GM12878 (cell line): ENCODE results near the gene FGFBP1.

Experiments used
- BCL11A ChIP-seq: IDR thresholded peaks from 2 replicates; pipeline ENCODE4 v1.6.1; 2011; ENCODE audit warnings: low read depth, low read length
- EP300 ChIP-seq, 2 experiments: fragments of 150-350 bp in 1 of 2; IDR thresholded peaks; 2 replicates each; pipeline ENCODE4 v1.6.1; 2011 to 2012; ENCODE audit warnings: low read depth in 2 of 2, low read length in 2 of 2, borderline replicate concordance in 1 of 2, improper control_type of control experiment in 1 of 2, inconsistent platforms in 1 of 2; ENCODE audit not compliant: control insufficient read depth in 1 of 2
- JUND ChIP-seq: IDR thresholded peaks from 2 replicates; pipeline ENCODE4 v1.6.1; 2012; ENCODE audit warnings: low read depth, mild to moderate bottlenecking, low read length, improper control_type of control experiment, moderate library complexity
- POLR2A ChIP-seq: IDR thresholded peaks from 2 replicates; pipeline ENCODE4 v1.6.1; 2011; ENCODE audit warnings: low read depth, mild to moderate bottlenecking, low read length
- SP1 ChIP-seq: IDR thresholded peaks from one replicate; pipeline ENCODE4 v1.6.1; 2011; ENCODE audit warnings: low read depth, low read length
- TF ChIP-seq, protein P1 (sequence below), 3 experiments: IDR thresholded peaks in 2 of 3; conservative IDR thresholded peaks in 1 of 3; 2 replicates each; pipeline ENCODE4 v1.5.1; 2011; ENCODE audit warnings: low read depth in 3 of 3, low read length in 3 of 3, mild to moderate bottlenecking in 3 of 3, control low read depth in 2 of 3, moderate library complexity in 2 of 3, inconsistent platforms in 1 of 3, mixed read lengths in 1 of 3; ENCODE audit not compliant: control insufficient read depth in 2 of 3, insufficient read depth in 1 of 3; ENCODE audit errors: extremely low read depth in 1 of 3
- TF ChIP-seq, protein P2 (sequence below): IDR thresholded peaks from 2 replicates; pipeline ENCODE4 v1.6.1; 2011; ENCODE audit warnings: low read depth, low read length, improper control_type of control experiment, borderline replicate concordance
- TF ChIP-seq, protein P3 (sequence below): fragments of 450-650 bp; IDR thresholded peaks from 2 replicates; pipeline ENCODE4 v1.6.1; 2016; ENCODE audit warnings: mild to moderate bottlenecking

DNA sequence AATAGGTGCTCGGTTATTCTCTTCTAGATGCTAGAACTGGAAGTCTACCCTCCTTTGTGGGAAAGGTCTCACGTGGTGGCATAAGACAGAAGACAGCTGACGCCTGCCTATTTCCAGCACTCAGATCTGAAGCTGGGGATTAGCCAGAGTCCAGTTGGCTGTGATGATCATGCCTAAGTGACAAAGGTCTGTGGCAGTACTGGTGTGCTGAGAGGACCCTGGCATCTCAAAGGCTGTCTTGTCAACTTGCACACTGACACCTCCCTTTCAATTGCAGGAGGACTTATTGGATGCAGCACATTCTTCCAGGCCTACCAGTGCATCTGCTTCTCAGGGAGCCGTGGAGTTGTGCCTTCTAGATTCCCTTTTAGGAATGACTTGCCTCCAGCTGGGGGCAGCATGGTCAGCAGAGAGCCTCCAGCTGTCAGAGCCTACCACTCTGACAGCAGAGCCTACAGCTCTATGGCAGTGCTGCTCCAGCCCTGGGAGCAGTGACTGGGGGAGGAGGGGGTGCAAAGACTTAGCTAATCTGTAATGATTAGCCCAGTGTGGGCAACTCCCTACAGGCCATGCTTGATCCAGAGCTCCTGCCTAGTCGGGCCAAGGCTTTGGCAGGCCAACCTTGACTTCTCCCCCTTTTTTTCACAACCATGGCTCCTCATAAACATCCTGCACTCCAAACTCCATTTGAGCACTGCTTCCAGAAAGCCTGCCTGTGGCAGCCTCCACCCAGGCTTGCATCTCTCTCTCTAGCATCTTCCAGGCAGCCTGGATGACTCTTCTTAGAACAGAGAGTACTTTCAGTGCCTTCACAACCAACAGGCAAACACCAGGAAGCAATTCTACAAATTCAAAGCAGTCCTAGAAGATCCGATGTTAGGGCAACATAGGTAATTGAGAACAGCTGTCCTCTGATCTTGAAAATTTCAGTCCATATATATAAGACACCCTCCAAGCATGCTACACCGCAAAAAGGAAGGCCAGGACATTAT is 38.2 kb upstream of the FGFBP1 start:
- TF ChIP-seq POLR2A: no peak
- TF ChIP-seq, protein P1, sequence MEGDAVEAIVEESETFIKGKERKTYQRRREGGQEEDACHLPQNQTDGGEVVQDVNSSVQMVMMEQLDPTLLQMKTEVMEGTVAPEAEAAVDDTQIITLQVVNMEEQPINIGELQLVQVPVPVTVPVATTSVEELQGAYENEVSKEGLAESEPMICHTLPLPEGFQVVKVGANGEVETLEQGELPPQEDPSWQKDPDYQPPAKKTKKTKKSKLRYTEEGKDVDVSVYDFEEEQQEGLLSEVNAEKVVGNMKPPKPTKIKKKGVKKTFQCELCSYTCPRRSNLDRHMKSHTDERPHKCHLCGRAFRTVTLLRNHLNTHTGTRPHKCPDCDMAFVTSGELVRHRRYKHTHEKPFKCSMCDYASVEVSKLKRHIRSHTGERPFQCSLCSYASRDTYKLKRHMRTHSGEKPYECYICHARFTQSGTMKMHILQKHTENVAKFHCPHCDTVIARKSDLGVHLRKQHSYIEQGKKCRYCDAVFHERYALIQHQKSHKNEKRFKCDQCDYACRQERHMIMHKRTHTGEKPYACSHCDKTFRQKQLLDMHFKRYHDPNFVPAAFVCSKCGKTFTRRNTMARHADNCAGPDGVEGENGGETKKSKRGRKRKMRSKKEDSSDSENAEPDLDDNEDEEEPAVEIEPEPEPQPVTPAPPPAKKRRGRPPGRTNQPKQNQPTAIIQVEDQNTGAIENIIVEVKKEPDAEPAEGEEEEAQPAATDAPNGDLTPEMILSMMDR (IDR thresholded peaks at IDR 0.05 in 2 of 3, conservative IDR thresholded peaks at IDR 0.05 in 1 of 3; ENCODE audit: control insufficient read depth in 2 of 3, extremely low read depth in 1 of 3, insufficient read depth in 1 of 3, low read depth in 3 of 3, low read length in 3 of 3): no peak
- TF ChIP-seq, protein P2, sequence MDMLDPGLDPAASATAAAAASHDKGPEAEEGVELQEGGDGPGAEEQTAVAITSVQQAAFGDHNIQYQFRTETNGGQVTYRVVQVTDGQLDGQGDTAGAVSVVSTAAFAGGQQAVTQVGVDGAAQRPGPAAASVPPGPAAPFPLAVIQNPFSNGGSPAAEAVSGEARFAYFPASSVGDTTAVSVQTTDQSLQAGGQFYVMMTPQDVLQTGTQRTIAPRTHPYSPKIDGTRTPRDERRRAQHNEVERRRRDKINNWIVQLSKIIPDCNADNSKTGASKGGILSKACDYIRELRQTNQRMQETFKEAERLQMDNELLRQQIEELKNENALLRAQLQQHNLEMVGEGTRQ: no peak
- TF ChIP-seq, protein P3, sequence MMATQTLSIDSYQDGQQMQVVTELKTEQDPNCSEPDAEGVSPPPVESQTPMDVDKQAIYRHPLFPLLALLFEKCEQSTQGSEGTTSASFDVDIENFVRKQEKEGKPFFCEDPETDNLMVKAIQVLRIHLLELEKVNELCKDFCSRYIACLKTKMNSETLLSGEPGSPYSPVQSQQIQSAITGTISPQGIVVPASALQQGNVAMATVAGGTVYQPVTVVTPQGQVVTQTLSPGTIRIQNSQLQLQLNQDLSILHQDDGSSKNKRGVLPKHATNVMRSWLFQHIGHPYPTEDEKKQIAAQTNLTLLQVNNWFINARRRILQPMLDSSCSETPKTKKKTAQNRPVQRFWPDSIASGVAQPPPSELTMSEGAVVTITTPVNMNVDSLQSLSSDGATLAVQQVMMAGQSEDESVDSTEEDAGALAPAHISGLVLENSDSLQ: no peak
- TF ChIP-seq SP1: no peak
- no peak for TF ChIP-seq BCL11A
- TF ChIP-seq JUND: no peak
- no peak for TF ChIP-seq EP300 (IDR thresholded peaks at IDR 0.05; ENCODE audit: borderline replicate concordance in 1 of 2, control insufficient read depth in 1 of 2, low read depth in 2 of 2, low read length in 2 of 2)
